Kidney epithelial cell (primary cell): ENCODE data around the gene GPAT2. TPM values are rescaled to one million over a fixed set of nuclear protein-coding genes. Genes with fewer than 3 reads are reported as not detected.
"Not testable (repeated sequence)": the region's sequence is repeated elsewhere in the genome, so short reads cannot be mapped to it uniquely, and the experiment has no call there.

Source experiments
- DNase-seq: peaks from one replicate; pipeline ENCODE4 v3.0.0-alpha.2; 2010; ENCODE audit warnings: low read depth
- H3K27me3 ChIP-seq: 2 replicates; pipeline ENCODE4 v1.6.0; 2011; ENCODE audit warnings: low read length; ENCODE audit not compliant: control insufficient read depth, insufficient read depth
- H3K36me3 ChIP-seq: 2 replicates; pipeline ENCODE4 v1.5.1; 2011; ENCODE audit warnings: low read length; ENCODE audit not compliant: control insufficient read depth, insufficient read depth
- H3K4me3 ChIP-seq: 2 replicates; pipeline ENCODE4 v1.5.1; 2011; ENCODE audit warnings: low read depth, mild to moderate bottlenecking, control low read depth, low read length
- CTCF ChIP-seq: IDR thresholded peaks from 2 replicates; pipeline ENCODE4 v1.5.1; 2011; ENCODE audit warnings: mild to moderate bottlenecking, moderate library complexity, low read length, control low read depth, inconsistent platforms; ENCODE audit not compliant: insufficient read depth, poor library complexity, severe bottlenecking
- total RNA-seq: library from RNA; depleted of rRNA; stranded (reverse); fragments of >200 nt; gene quantifications from 2 replicates; pipeline ENCODE4 v1.2.3, GENCODE V29; 2015

Gene GPAT2
- 1.3 and 1.6 TPM in 2 replicates for total RNA-seq

GRCh38 chr2:96034792-96035191 lies at the start of gene GPAT2:
Gene GPAT2 (minus strand): TSS chr2:96034916. CDS start chr2:96032359, 2,557 bp downstream.
- not testable (repeated sequence) for H3K27me3 ChIP-seq, H3K36me3 ChIP-seq, DNase-seq, H3K4me3 ChIP-seq

- no peak for DNase-seq
- H3K4me3 ChIP-seq = no peak overlapping the region
- H3K36me3 ChIP-seq = no peaks in the 10 kb centered on the region
- peaks cover 5% of the 10 kb centered on the region for H3K27me3 ChIP-seq
- no peak for TF ChIP-seq CTCF
Measured at GRCh38 chr2:96083989-96084857, 49.5 kb upstream of the GPAT2 start.

- no peaks in the 10 kb centered on the region for H3K27me3 ChIP-seq
- H3K36me3 ChIP-seq = no peaks in the 10 kb centered on the region
- no peak for TF ChIP-seq CTCF
- no peak for DNase-seq
- H3K4me3 ChIP-seq = no peak overlapping the region
Measured at GRCh38 chr2:96083064-96083939, 48.6 kb upstream of the GPAT2 start.

GRCh38 chr2:96082211-96083063 lies 47.7 kb upstream of the GPAT2 start:
- Histone ChIP-seq H3K36me3 (no peaks in the 10 kb centered on the region), H3K4me3 (no peak overlapping the region), H3K27me3 (no peaks in the 10 kb centered on the region)
- DNase-seq = no peak
- no peak for TF ChIP-seq CTCF

- TF ChIP-seq CTCF = no peak
Measured at GRCh38 chr2:96081042-96081441, 46.3 kb upstream of the GPAT2 start.

More at GRCh38 chr2:96081042-96081441, 46.3 kb upstream of the GPAT2 start:
- no peaks in the 10 kb centered on the region for H3K36me3 ChIP-seq
- H3K4me3 ChIP-seq = no peak overlapping the region
- DNase-seq = no peak
- no peaks in the 10 kb centered on the region for H3K27me3 ChIP-seq
